Activated naive CD4-positive, alpha-beta T cell treated with anti-CD3 and anti-CD28 coated beads, Interleukin-2, amount 10 ng/mL, durations not matched to agents 7 days and 5 days (primary cell): ENCODE measurements around the gene AMER3.

ENCODE experiments used
- CTCF ChIA-PET: fragments of 350-600 bp; sonication (Branson Sonifier 250); formaldehyde crosslinking; loops from one replicate; lab custom pipeline; 2021; ENCODE audit warnings: antibody characterized with exemption; lab: Charles Lee
- DNase-seq: peaks from one replicate; pipeline ENCODE4 v3.0.0-alpha.2; 2020
- H3K27ac Mint-ChIP-seq: one replicate; pipeline ENCODE4 v1.8.0; 2021; ENCODE audit warnings: mild to moderate bottlenecking, moderate library complexity, mixed read lengths
- H3K27me3 Mint-ChIP-seq: one replicate; pipeline ENCODE4 v1.8.0; 2021; ENCODE audit warnings: mild to moderate bottlenecking, mixed read lengths
- H3K36me3 Mint-ChIP-seq: one replicate; pipeline ENCODE4 v1.8.0; 2021; ENCODE audit warnings: mixed read lengths
- H3K4me1 Mint-ChIP-seq: one replicate; pipeline ENCODE4 v1.8.0; 2021; ENCODE audit warnings: mixed read lengths
- H3K4me3 Mint-ChIP-seq: one replicate; pipeline ENCODE4 v1.8.0; 2021; ENCODE audit warnings: mild to moderate bottlenecking, moderate library complexity, mixed read lengths
- H3K9me3 Mint-ChIP-seq: one replicate; pipeline ENCODE4 v1.8.0; 2021; ENCODE audit warnings: mixed read lengths

AMER3 gene

GRCh38 chr2:130762031-130762909 is 6.9 kb downstream of the AMER3 start:
- no peak for DNase-seq
- CTCF ChIA-PET: no interaction called here
- H3K4me3 Mint-ChIP-seq: no peak overlapping the region
- peaks cover 34% of the 10 kb centered on the region for H3K27me3 Mint-ChIP-seq
- no peaks in the 10 kb centered on the region for H3K36me3 Mint-ChIP-seq
- H3K9me3 Mint-ChIP-seq: no peaks in the 10 kb centered on the region
- H3K27ac Mint-ChIP-seq: no peak overlapping the region
- peaks cover 3% of the 10 kb centered on the region for H3K4me1 Mint-ChIP-seq

GRCh38 chr2:130762910-130763385 is 7.6 kb downstream of the AMER3 start:
- Mint-ChIP-seq H3K27me3 (peaks cover 30% of the 10 kb centered on the region), H3K27ac (no peak overlapping the region), H3K36me3 (no peaks in the 10 kb centered on the region), H3K9me3 (no peaks in the 10 kb centered on the region), H3K4me3 (no peak overlapping the region), H3K4me1 (no peaks in the 10 kb centered on the region)
- DNase-seq: no peak
- CTCF ChIA-PET: no interaction called here

- CTCF ChIA-PET: no interaction called here
- peaks cover 28% of the 10 kb centered on the region for H3K27me3 Mint-ChIP-seq
- H3K36me3 Mint-ChIP-seq: no peaks in the 10 kb centered on the region
Observed at GRCh38 chr2:130763405-130763804, 8.1 kb downstream of the AMER3 start.

GRCh38 chr2:130764035-130764820 is 8.9 kb downstream of the AMER3 start:
- Mint-ChIP-seq H3K27ac (no peak overlapping the region), H3K9me3 (no peaks in the 10 kb centered on the region), H3K27me3 (peaks cover 22% of the 10 kb centered on the region), H3K36me3 (no peaks in the 10 kb centered on the region), H3K4me3 (no peak overlapping the region), H3K4me1 (no peaks in the 10 kb centered on the region)
- CTCF ChIA-PET: no interaction called here
- DNase-seq: no peak

More at GRCh38 chr2:130763405-130763804, 8.1 kb downstream of the AMER3 start:
- no peak for DNase-seq
- Mint-ChIP-seq H3K9me3 (no peaks in the 10 kb centered on the region), H3K27ac (no peak overlapping the region), H3K4me3 (no peak overlapping the region), H3K4me1 (no peaks in the 10 kb centered on the region)

GRCh38 chr2:130764821-130765115 is 9.4 kb downstream of the AMER3 start:
- no peaks in the 10 kb centered on the region for H3K36me3 Mint-ChIP-seq
- no peaks in the 10 kb centered on the region for H3K9me3 Mint-ChIP-seq
- H3K4me3 Mint-ChIP-seq: no peak overlapping the region
- peaks cover 21% of the 10 kb centered on the region for H3K27me3 Mint-ChIP-seq
- CTCF ChIA-PET: no interaction called here
- H3K27ac Mint-ChIP-seq: no peak overlapping the region
- DNase-seq: no peak
- no peaks in the 10 kb centered on the region for H3K4me1 Mint-ChIP-seq

- Mint-ChIP-seq H3K36me3 (no peaks in the 10 kb centered on the region), H3K4me3 (no peak overlapping the region), H3K27ac (no peak overlapping the region), H3K27me3 (peaks cover 14% of the 10 kb centered on the region), H3K9me3 (no peaks in the 10 kb centered on the region), H3K4me1 (no peaks in the 10 kb centered on the region)
- DNase-seq: no peak
- CTCF ChIA-PET: no interaction called here
Observed at GRCh38 chr2:130765464-130765863, 10.1 kb downstream of the AMER3 start.

GRCh38 chr2:130766037-130766436 is 10.7 kb downstream of the AMER3 start:
- no peak overlapping the region for H3K27ac Mint-ChIP-seq
- no peak for DNase-seq
- no peak overlapping the region for H3K4me3 Mint-ChIP-seq
- H3K4me1 Mint-ChIP-seq: no peaks in the 10 kb centered on the region
- CTCF ChIA-PET: no interaction called here
- H3K27me3 Mint-ChIP-seq: peaks cover 9% of the 10 kb centered on the region
- no peaks in the 10 kb centered on the region for H3K36me3 Mint-ChIP-seq
- H3K9me3 Mint-ChIP-seq: no peaks in the 10 kb centered on the region

- DNase-seq: no peak
- Mint-ChIP-seq H3K27me3 (peaks cover 6% of the 10 kb centered on the region), H3K27ac (no peak overlapping the region), H3K4me1 (no peaks in the 10 kb centered on the region), H3K36me3 (no peaks in the 10 kb centered on the region), H3K4me3 (no peak overlapping the region), H3K9me3 (no peaks in the 10 kb centered on the region)
- CTCF ChIA-PET: no interaction called here
Observed at GRCh38 chr2:130766711-130767407, 11.5 kb downstream of the AMER3 start.

- Mint-ChIP-seq H3K4me1 (no peaks in the 10 kb centered on the region), H3K27ac (no peak overlapping the region), H3K4me3 (no peak overlapping the region), H3K27me3 (peaks cover 6% of the 10 kb centered on the region), H3K9me3 (no peaks in the 10 kb centered on the region), H3K36me3 (no peaks in the 10 kb centered on the region)
- no peak for DNase-seq
- CTCF ChIA-PET: no interaction called here
Observed at GRCh38 chr2:130767408-130767775, 12.1 kb downstream of the AMER3 start.

GRCh38 chr2:130768191-130768855 is 13.0 kb downstream of the AMER3 start:
- Mint-ChIP-seq H3K27me3 (peaks cover 6% of the 10 kb centered on the region), H3K27ac (peak overlapping the region; percentile 37), H3K4me1 (no peaks in the 10 kb centered on the region), H3K4me3 (no peak overlapping the region), H3K36me3 (no peaks in the 10 kb centered on the region), H3K9me3 (no peaks in the 10 kb centered on the region)
- DNase-seq: no peak
- CTCF ChIA-PET: interaction anchor here (1.4 kb wide), 1 partner anchor 29 kb away, joined by 3 read pairs; no protein-coding TSS in a partner anchor

GRCh38 chr2:130769343-130769907 is 14.1 kb downstream of the AMER3 start:
- Mint-ChIP-seq H3K4me1 (no peaks in the 10 kb centered on the region), H3K9me3 (no peaks in the 10 kb centered on the region)
- CTCF ChIA-PET: interaction anchor here (1.4 kb wide), 1 partner anchor 28 kb away, joined by 3 read pairs; no protein-coding TSS in a partner anchor

GRCh38 chr2:130776550-130776949 is 21.2 kb downstream of the AMER3 start:
- H3K36me3 Mint-ChIP-seq: no peaks in the 10 kb centered on the region
- CTCF ChIA-PET: no interaction called here
- no peaks in the 10 kb centered on the region for H3K27me3 Mint-ChIP-seq
- no peaks in the 10 kb centered on the region for H3K4me1 Mint-ChIP-seq
- H3K4me3 Mint-ChIP-seq: no peak overlapping the region
- no peak for DNase-seq
- H3K27ac Mint-ChIP-seq: no peak overlapping the region
- no peaks in the 10 kb centered on the region for H3K9me3 Mint-ChIP-seq

More at GRCh38 chr2:130769343-130769907, 14.1 kb downstream of the AMER3 start:
- DNase-seq: no peak
- no peaks in the 10 kb centered on the region for H3K36me3 Mint-ChIP-seq
- no peak overlapping the region for H3K4me3 Mint-ChIP-seq
- H3K27me3 Mint-ChIP-seq: peaks cover 6% of the 10 kb centered on the region
- H3K27ac Mint-ChIP-seq: no peak overlapping the region

GRCh38 chr2:130778781-130779180 is 23.4 kb downstream of the AMER3 start:
- DNase-seq: no peak
- Mint-ChIP-seq H3K27ac (no peak overlapping the region), H3K27me3 (no peaks in the 10 kb centered on the region), H3K4me1 (no peaks in the 10 kb centered on the region), H3K9me3 (no peaks in the 10 kb centered on the region), H3K4me3 (no peak overlapping the region), H3K36me3 (no peaks in the 10 kb centered on the region)
- CTCF ChIA-PET: no interaction called here
